HG02884 (cell line): Measurements from ENCODE around the gene BZW2.

Experiments used
- ATAC-seq: cut with Tn5 transposase; IDR thresholded peaks from one replicate; pipeline ENCODE4 v1.9.1; 2021; ENCODE audit warnings: mild to moderate bottlenecking, moderate library complexity; ENCODE audit not compliant: unreplicated experiment

The BZW2 gene

GRCh38 chr7:16645593-16646471 lies at the start of gene BZW2, which contains the start of gene ANKMY2:
Gene BZW2 (plus strand): TSS chr7:16646181. CDS start chr7:16665444, 19,263 bp downstream.
Gene ANKMY2 (minus strand): TSS chr7:16645754. CDS start chr7:16645573, 181 bp downstream.
- ATAC-seq, result peak; percentile 91

- ATAC-seq, result no peak
Observed at GRCh38 chr7:16598015-16598414, 48.0 kb upstream of the BZW2 start.

DNA sequence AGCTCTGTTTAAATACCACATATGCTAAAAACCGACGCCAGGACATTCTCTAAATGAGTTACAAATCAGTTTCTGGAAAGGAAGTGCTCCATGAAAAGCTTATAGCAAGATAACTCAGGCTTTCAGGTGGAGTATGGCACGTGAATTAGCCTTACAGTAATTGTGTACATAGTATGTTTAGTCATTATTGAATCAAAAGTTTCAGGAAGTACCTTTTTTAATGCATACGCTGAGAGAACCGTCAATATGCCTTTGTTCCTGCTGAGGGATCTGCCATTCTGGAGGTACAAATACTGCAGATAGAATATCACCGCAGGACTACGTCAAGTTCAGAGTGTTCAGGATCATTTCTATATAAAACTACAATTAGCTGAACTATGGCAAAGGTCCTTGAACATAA lies 46.1 kb upstream of the BZW2 start:
- ATAC-seq, result no peak

- ATAC-seq, result no peak
Observed at GRCh38 chr7:16603633-16604032, 42.3 kb upstream of the BZW2 start.

DNA sequence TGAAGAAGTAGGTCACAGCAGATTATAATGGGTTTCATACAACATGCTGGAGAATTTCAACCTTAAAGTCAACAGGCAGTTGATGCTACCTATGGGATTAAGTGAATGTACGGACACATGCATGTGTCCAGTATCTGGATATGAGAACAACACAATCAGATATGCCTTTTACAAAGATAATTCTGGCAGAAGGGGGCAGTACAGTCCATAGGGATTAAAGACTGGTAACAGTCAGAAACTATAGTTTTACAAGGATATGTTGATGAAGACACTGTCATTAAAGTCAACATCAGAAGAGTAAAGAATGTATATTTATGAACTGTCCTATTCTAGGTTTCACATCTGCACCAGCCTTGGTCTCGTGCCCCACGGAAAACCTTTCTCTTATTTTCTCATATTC lies 41.9 kb upstream of the BZW2 start:
- ATAC-seq, result no peak

GRCh38 chr7:16606704-16607103 lies 39.3 kb upstream of the BZW2 start:
- ATAC-seq, result peak; percentile 49

- ATAC-seq, result peak; percentile 71
Observed at GRCh38 chr7:16609842-16610450, 36.0 kb upstream of the BZW2 start.

DNA sequence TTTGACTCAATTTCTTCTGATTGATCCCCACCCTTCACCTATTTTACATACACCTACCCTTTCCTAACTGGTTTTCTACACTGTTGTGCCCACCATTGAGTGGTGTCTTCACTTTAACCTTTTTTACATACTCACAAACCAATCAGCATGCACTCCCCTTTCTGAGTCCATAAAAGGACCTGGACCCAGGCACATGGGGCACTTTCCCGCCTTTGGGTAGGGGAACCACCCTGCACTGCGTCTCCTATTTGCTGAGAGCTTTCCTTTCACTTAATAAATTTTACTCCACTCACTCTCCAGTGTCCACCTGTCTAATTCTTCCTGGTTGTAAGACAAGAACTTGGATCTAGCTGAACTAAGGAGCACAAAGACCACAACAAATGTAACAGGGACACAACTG lies 34.3 kb upstream of the BZW2 start:
- ATAC-seq, result no peak

DNA sequence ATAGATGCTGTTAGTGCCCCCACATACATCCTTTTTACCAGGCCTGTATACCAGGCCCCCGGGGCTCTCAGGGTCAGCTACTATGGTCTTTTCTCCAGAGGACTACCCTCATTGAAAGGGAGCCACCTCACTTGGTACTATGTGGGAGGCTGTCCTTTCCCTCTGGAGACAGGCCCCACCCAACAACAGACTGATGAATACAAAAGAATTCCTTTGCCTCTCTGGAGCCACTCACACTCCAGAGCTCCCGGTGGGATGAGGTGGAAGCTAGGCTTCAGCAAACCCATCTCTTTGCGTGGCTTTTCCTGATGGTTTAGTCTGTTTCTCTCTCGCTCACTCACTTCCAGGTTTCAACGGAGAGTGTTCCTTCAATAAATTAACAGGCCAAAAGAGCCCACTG lies 30.8 kb upstream of the BZW2 start:
- ATAC-seq, result no peak

DNA sequence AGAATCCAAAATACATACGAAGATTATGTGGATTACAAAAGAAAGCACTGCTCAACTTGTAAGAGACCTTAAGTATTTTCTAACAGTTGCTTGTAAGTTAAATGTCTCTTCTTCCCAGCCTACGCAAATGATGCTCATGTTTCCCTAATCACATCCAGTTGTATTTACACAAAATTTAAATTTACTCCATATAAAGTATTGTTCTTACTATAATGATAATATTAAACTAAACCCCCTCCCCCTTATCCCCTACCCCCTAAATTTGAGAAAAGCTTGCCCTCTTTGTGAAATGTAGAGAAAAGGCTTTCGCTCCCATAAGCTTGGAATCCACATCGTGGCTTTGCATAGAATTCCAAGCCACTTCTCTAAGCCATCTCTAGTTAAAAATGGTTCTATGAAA lies 29.9 kb upstream of the BZW2 start:
- no peak for ATAC-seq

- no peak for ATAC-seq
Observed at GRCh38 chr7:16616542-16616941, 29.4 kb upstream of the BZW2 start.

DNA sequence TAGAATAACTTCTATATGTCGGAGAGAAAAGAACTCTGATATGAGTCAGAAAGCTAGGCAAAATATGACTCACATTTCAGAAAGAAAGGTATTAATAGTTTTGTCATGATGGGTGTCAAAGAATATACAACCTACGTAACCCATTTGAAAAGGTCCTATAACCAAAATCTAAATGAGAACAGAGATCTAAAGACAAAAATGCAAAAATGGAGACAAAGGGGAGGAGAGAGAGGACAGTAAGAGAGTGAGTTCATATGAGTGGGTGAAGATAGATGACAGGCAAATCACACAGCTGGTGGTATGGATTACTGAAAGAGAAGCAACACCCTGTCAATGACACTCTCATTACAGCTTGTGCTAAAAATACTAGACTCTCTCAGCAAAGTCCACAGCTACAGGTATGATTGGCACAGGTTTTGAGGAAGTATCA lies 26.0 kb upstream of the BZW2 start:
- ATAC-seq, result peak; percentile 93

DNA sequence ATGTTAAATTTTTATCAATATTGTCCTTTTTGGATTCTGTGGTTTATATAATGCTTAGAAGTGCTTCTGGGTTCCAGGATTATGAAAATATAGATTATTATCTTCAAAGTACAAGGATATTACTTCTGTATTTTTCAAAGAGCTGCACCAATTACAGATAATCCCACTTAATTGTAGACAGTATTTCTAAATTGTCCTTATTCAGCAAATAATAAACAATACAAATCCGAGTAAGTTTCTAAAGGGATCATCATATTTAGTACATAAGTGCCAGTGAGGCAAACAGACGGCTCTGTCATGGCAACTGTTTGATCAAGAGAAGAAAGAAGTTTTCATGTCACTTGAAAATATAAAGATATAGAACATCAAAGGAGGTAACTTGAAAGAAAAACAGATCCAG lies 19.6 kb upstream of the BZW2 start:
- ATAC-seq, result no peak

DNA sequence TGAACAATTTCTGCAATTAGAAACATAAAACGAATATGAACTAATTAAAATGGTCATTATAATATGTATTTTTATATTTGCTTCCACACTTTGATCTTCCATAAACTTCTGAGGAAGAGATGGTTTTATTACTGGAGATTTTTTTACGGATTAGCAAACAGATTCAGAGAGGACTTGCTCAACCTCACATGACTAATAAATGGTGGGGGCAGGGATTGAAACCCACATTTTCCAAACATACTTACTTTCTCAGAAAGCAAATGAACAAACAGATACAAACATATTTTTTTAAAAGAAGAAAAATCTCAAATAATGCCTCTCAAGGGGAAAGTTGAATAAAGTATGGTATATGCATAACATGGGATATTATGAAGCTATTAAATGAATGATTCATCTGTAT lies 18.7 kb upstream of the BZW2 start:
- no peak for ATAC-seq

DNA sequence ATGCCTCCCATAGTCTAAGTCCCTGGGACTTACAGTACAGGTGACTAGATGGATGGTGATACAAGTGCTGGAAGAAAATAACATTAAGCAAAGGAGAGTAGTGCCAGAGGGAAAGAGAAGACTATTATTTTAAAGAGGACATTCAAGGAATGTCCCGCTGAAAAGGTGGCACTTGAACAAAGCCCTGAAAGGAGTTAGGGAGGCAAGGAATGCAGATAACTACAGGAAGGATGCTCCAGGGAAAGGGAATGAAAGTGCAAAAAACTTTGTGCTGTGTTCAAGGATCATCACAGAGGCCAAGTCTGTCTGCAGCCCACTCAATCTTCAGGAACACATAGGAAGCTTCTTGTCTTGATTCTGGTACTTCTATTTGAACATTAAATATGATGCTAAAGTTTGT lies 15.3 kb upstream of the BZW2 start:
- no peak for ATAC-seq

- ATAC-seq, result no peak
Observed at GRCh38 chr7:16634271-16634738, 11.7 kb upstream of the BZW2 start.

DNA sequence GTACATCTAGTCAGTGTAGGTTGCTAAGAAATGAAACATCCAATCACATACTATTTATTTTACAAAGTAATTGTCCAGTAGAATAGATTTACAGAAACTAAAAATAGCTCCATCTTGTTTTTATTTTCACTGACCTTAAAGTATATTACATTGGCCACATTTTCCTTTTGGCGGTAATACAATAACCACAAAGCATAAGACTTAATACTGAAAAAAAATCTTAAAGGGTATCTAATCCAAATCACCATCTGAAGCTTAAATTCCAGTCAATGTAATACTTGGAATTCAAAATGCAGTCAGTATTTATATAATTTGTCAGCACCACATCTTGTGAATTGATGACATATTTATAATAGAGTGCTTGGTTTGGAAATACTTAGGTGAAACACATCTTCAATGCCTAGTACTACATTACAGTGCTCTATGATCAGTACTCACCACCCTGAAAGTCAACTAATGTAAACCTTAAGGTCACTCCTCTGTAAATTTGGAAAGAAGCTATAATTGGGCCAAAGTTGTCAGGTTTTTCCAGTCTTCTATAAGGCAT lies 9.4 kb upstream of the BZW2 start:
- no peak for ATAC-seq

DNA sequence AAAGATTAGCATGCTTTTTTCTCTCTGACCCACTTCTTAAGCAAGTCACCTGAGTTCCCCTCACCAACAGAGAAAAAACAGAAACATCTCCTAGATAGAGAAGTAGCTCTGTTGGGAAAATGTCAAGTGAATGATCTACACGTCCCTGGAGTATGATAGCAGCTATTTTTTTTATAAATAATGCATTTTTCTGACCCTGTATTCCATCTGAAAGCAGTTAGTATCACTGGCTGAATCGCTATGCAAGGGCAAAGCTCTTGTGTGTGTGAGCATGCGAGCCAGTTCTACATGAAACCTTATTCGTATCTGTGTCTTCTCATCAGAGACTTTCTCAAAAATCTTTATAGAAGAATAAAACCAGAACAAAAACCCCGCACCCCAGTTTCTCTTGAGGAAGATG lies 8.6 kb upstream of the BZW2 start:
- ATAC-seq, result no peak

DNA sequence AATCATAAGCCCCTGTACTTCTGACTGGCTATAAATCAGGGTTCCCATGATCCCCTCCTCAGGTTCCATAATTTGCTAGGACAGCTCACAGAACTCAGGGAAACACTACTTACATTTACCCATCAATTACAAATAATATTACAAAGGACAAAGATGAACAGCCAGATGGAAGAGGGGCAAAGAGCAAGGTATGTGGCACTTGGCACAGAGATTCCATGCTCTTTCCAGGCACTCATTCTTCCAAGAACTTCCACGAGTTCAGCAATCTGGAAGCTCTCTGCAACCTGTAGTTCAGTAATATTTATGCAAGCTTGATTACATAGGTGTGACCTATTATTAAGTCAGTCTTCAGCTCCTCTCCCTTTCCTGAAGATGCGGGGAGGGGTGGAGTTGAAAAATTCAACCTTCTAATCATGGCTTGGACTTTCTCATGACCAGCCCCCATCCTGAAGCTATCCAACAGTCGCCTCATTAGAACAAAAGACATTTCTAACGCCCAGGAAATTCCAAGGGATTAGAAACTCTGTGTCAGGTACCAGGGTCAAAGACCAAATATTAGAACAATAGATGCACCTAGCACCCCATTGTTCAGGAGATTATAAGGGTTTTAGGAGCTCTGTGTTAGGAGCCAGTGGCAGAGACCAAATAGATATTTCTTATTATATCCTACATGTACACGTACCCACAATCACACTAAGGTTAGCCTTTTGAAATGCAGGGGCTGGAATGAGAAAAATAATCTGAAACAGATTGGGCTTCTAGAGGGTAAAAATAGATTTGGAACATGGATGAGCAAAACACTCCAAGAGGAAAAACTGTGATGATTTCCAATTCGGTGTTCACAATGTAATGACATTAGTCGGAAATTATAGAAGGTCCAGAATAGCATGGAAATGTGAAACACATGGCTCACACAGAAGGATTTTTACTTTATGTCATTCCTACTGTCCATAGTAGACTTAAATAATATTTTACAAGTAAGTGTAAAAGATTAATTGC lies 7.4 kb upstream of the BZW2 start:
- ATAC-seq, result no peak

DNA sequence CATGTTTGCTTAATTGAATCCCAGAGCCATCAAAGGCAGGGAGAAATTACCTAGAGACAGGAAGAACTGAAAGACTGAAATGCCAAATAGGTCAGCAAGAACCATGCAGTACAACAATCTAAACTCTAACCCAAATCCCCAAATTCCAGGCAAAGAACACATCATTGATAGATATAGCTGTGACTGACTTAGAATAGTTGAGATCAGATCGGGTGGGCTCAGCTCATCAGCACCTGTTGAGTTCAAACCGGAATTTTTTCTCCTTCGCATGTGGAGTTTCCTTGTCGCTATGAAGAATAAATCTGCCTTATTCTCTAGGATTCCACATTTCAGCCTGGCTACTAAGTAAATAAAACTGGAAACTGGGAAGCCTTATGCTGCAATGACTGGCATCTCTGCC lies 1.8 kb upstream of the BZW2 start:
- no peak for ATAC-seq
